Measurements from ENCODE around the gene SERPINA6.

DNA sequence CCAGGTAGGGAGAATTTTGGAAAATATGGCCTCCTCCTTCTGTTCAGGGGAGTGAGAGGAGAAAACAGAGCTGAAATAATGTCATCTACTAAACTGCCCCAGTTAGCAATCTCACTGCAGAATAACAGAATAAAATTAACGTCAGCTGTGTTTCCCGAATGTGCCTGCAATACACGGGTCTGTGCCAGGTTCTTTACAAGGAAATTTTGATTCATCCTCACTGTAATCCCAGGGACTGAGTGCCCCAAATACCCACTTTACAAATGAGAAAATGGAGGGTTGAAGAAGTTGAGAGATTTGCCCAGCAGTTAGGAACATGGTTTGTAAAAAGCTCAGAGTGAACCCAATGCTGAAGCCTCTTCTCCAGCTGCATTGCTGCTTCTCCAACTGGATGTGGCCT, 21.3 kb upstream of the SERPINA6 start:
- TF ChIP-seq, protein P1, sequence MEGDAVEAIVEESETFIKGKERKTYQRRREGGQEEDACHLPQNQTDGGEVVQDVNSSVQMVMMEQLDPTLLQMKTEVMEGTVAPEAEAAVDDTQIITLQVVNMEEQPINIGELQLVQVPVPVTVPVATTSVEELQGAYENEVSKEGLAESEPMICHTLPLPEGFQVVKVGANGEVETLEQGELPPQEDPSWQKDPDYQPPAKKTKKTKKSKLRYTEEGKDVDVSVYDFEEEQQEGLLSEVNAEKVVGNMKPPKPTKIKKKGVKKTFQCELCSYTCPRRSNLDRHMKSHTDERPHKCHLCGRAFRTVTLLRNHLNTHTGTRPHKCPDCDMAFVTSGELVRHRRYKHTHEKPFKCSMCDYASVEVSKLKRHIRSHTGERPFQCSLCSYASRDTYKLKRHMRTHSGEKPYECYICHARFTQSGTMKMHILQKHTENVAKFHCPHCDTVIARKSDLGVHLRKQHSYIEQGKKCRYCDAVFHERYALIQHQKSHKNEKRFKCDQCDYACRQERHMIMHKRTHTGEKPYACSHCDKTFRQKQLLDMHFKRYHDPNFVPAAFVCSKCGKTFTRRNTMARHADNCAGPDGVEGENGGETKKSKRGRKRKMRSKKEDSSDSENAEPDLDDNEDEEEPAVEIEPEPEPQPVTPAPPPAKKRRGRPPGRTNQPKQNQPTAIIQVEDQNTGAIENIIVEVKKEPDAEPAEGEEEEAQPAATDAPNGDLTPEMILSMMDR (IDR thresholded peaks at IDR 0.05), result no peak
- TF ChIP-seq POLR2AphosphoS5 (IDR thresholded peaks at IDR 0.05) (no peak), POLR2A (IDR thresholded peaks at IDR 0.05) (no peak), EP300 (IDR thresholded peaks at IDR 0.05) (no peak)

Measured in stomach (tissue), 4 donors.